Neutrophil (primary cell): ENCODE measurements around the gene AHRR.

Experiments
- H3K27ac ChIP-seq: fragments of 200-600 bp; sonication (generic); 2 replicates; pipeline ENCODE4 v1.5.1; 2016; ENCODE audit warnings: mild to moderate bottlenecking, moderate library complexity
- H3K27me3 ChIP-seq: fragments of 200-600 bp; sonication (generic); 2 replicates; pipeline ENCODE4 v1.6.0; 2016; ENCODE audit warnings: mild to moderate bottlenecking
- H3K36me3 ChIP-seq: fragments of 200-600 bp; sonication (generic); 2 replicates; pipeline ENCODE4 v1.5.1; 2017
- H3K4me1 ChIP-seq, 2 experiments: fragments of 200-600 bp in 1 of 2; sonication (generic) in 1 of 2; 1 replicate in 1 of 2; 2 replicates in 1 of 2; pipeline versions ENCODE4 v1.5.1 to v1.6.1; 2013 to 2016; ENCODE audit warnings: low read depth in 1 of 2, low read length in 1 of 2, mild to moderate bottlenecking in 1 of 2, moderate library complexity in 1 of 2; ENCODE audit not compliant: control insufficient read depth in 1 of 2, insufficient read depth in 1 of 2
- H3K4me3 ChIP-seq, 2 experiments: fragments of 200-600 bp in 1 of 2; sonication (generic) in 1 of 2; 1 replicate in 1 of 2; 2 replicates in 1 of 2; pipeline ENCODE4 v1.5.1; 2013 to 2016; ENCODE audit warnings: low read depth in 1 of 2, low read length in 1 of 2, mild to moderate bottlenecking in 1 of 2, moderate library complexity in 1 of 2
- H3K9me3 ChIP-seq: fragments of 200-600 bp; sonication (generic); 2 replicates; pipeline ENCODE4 v1.5.1; 2016
- CTCF ChIP-seq: fragments of 200-600 bp; sonication (generic); IDR thresholded peaks from 2 replicates; pipeline ENCODE4 v1.5.1; 2016; ENCODE audit warnings: antibody characterized with exemption

The AHRR gene

GRCh38 chr5:313265-313664 is 8.2 kb upstream of the AHRR start:
- TF ChIP-seq CTCF: no peak
- Histone ChIP-seq H3K4me3 (no peak overlapping the region), H3K9me3 (no peaks in the 10 kb centered on the region), H3K4me1 (no peaks in the 10 kb centered on the region), H3K36me3 (peaks cover 77% of the 10 kb centered on the region), H3K27me3 (peaks cover 1% of the 10 kb centered on the region), H3K27ac (no peak overlapping the region)

- Histone ChIP-seq H3K36me3 (peaks cover 72% of the 10 kb centered on the region), H3K9me3 (no peaks in the 10 kb centered on the region), H3K4me3 (no peak overlapping the region), H3K27me3 (peaks cover 8% of the 10 kb centered on the region), H3K27ac (no peak overlapping the region), H3K4me1 (no peaks in the 10 kb centered on the region)
- TF ChIP-seq CTCF: no peak
Observed at GRCh38 chr5:313806-314376, 7.6 kb upstream of the AHRR start.

GRCh38 chr5:314676-315487 is 6.6 kb upstream of the AHRR start:
- H3K36me3 ChIP-seq: peaks cover 68% of the 10 kb centered on the region
- no peak for TF ChIP-seq CTCF

GRCh38 chr5:315488-316209 is 5.9 kb upstream of the AHRR start:
- Histone ChIP-seq H3K27me3 (peaks cover 25% of the 10 kb centered on the region), H3K36me3 (peaks cover 61% of the 10 kb centered on the region), H3K27ac (no peak overlapping the region), H3K9me3 (no peaks in the 10 kb centered on the region), H3K4me3 (no peak overlapping the region), H3K4me1 (no peaks in the 10 kb centered on the region)
- no peak for TF ChIP-seq CTCF

More at GRCh38 chr5:314676-315487, 6.6 kb upstream of the AHRR start:
- Histone ChIP-seq H3K4me1 (no peaks in the 10 kb centered on the region), H3K9me3 (no peaks in the 10 kb centered on the region), H3K27me3 (peaks cover 17% of the 10 kb centered on the region), H3K27ac (no peak overlapping the region), H3K4me3 (no peak overlapping the region)

- H3K27ac ChIP-seq: no peak overlapping the region
- peaks cover 54% of the 10 kb centered on the region for H3K36me3 ChIP-seq
Observed at GRCh38 chr5:316210-317085, 5.1 kb upstream of the AHRR start.

More at GRCh38 chr5:316210-317085, 5.1 kb upstream of the AHRR start:
- Histone ChIP-seq H3K27me3 (peaks cover 33% of the 10 kb centered on the region), H3K4me3 (no peak overlapping the region), H3K4me1 (peaks cover 0 to 7% of the 10 kb centered on the region in 2 experiments), H3K9me3 (no peaks in the 10 kb centered on the region)
- no peak for TF ChIP-seq CTCF
